WTC11 (cell line): ENCODE measurements around the gene ATG16L1.

Experiments used
- ATF1 ChIP-seq: sonication (generic); formaldehyde crosslinking; IDR thresholded peaks from 2 replicates; pipeline ENCODE4 v1.8.1; 2023; ENCODE audit warnings: mild to moderate bottlenecking, moderate library complexity, missing genetic modification reagents
- MXD4 ChIP-seq: fragments of 250-450 bp; sonication (Bioruptor Pico); IDR thresholded peaks from 2 replicates; pipeline ENCODE4 v1.8.0; 2021; ENCODE audit warnings: mild to moderate bottlenecking, moderate library complexity, borderline replicate concordance
- TF ChIP-seq, protein P1 (sequence below): sonication (generic); formaldehyde crosslinking; IDR thresholded peaks from 2 replicates; pipeline ENCODE4 v1.8.1; 2022; ENCODE audit warnings: low read depth, missing genetic modification reagents, borderline replicate concordance

DNA sequence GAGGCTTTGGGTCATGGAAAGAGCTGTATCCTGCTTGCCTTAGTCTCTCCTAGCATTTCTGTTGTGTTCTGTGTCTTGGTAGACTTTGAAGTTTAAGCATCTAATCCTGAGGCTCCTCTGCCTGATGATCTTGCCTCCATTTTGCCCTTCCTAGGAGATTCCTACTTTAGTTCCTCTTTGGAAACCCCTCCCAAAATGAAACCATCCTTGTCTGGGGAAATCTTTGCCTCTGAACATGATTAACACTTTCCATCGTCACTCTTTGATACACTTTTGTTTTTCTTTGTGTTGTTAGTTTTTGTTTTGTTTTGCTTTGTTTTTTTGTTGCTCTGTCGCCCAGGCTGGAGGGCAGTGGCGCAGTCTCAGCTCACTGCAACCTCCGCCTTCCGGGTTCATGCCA, 9.2 kb downstream of the ATG16L1 start:
- no peak for TF ChIP-seq MXD4 (CRISPR knock-in tag)
- no peak for TF ChIP-seq ATF1 (CRISPR knock-in tag)
- TF ChIP-seq, protein P1, sequence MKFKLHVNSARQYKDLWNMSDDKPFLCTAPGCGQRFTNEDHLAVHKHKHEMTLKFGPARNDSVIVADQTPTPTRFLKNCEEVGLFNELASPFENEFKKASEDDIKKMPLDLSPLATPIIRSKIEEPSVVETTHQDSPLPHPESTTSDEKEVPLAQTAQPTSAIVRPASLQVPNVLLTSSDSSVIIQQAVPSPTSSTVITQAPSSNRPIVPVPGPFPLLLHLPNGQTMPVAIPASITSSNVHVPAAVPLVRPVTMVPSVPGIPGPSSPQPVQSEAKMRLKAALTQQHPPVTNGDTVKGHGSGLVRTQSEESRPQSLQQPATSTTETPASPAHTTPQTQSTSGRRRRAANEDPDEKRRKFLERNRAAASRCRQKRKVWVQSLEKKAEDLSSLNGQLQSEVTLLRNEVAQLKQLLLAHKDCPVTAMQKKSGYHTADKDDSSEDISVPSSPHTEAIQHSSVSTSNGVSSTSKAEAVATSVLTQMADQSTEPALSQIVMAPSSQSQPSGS (CRISPR knock-in tag), result no peak
